HG03442 (cell line): ENCODE results near the gene KIFAP3.
"Not testable (repeated sequence)": the region's sequence is repeated elsewhere in the genome, so short reads cannot be mapped to it uniquely, and the experiment has no call there.

ENCODE experiments used
- ATAC-seq: cut with Tn5 transposase; IDR thresholded peaks from one replicate; pipeline ENCODE4 v1.9.1; 2021; ENCODE audit warnings: mild to moderate bottlenecking, moderate library complexity; ENCODE audit not compliant: unreplicated experiment

The KIFAP3 gene

DNA sequence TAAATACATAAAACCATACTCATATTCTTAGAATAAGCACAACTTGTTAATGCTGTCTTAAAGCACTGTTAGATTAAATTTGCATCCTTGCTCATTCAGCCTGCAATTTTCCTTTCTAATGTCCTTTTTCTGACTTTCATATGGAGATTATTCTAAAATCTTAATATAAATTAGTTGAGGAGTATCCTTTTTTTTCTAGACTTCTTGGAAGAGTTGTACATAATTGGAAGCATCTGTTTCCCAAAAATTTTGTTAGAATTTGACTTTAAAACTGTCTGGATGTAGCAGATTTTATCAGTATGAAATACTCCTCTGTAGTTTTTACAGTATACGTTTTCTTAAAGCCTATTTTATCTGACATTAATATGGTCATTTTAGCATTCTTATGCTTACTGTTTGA is 9.7 kb downstream of the KIFAP3 start:
- ATAC-seq, result no peak

GRCh38 chr1:170063109-170063826 is 11.2 kb downstream of the KIFAP3 start:
- ATAC-seq, result no peak

- not testable (repeated sequence) for ATAC-seq
These were observed 12.8 kb downstream of the KIFAP3 start for GRCh38 chr1:170061676-170062075.

DNA sequence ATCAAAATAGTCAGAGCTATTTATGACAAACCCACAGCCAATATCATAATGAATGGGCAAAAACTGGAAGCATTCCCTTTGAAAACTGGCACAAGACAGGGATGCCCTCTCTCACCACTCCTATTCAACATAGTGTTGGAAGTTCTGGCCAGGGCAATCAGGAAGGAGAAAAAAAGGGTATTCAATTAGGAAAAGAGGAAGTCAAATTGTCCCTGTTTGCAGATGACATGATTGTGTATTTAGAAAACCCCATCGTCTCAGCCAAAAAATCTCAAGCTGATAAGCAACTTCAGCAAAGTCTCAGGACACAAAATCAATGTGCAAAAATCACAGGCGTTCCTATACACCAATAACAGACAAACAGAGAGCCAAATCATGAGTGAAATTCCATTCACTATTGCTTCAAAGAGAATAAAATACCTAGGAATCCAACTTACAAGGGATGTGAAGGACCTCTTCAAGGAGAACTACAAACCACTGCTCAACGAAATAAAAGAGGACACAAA is 14.4 kb downstream of the KIFAP3 start:
- ATAC-seq, result not testable (repeated sequence)

DNA sequence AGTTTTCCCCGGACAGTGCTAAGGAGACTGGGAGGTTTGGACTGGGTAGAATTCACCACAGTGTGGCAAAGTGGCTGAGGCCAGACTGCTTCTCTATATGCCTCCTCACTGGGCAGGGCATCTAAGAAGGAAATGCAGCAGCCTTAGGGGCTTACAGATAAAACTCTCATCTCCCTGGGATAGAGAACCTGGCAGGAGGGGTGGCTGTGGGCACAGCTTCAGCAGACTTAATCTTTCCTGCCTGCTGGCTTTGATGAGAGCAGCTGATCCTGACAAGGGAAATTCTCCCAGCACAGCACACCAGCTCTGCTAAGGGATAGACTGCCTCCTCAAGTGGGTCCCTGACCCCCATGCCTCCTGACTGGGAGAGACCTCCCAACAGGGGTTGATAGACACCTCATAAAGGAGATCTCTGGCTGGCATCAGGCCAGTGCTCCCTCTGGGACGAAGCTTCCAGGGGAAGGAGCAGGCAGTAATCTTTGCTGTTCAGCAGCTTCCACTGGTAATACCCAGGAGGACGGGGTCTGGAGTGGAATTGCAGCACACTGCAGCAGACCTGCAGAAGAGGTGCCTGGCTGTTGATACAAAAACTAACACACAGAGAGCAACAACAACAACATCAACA is 25.2 kb downstream of the KIFAP3 start:
- ATAC-seq, result no peak

GRCh38 chr1:170048515-170048914 is 26.0 kb downstream of the KIFAP3 start:
- no peak for ATAC-seq

DNA sequence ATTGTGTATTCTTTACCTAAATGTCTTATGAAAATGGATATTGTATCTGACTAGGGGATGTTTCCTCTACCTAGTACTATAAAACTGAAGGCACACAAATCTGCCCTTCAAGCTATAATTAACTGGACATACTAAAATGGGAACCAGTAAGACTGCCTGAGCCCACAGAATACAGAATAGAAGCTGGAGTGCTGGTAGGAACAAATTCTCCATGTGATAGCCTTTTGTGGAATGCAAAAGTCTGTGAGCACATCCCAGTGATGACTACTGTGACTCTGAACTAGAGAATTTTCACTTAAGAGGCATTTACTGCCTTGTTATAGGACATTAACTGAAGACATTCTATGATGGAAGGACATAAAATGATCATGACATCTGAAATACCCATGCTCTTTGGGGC is 30.3 kb downstream of the KIFAP3 start:
- no peak for ATAC-seq

- no peak for ATAC-seq
These were observed 32.9 kb downstream of the KIFAP3 start for GRCh38 chr1:170041423-170042192.

DNA sequence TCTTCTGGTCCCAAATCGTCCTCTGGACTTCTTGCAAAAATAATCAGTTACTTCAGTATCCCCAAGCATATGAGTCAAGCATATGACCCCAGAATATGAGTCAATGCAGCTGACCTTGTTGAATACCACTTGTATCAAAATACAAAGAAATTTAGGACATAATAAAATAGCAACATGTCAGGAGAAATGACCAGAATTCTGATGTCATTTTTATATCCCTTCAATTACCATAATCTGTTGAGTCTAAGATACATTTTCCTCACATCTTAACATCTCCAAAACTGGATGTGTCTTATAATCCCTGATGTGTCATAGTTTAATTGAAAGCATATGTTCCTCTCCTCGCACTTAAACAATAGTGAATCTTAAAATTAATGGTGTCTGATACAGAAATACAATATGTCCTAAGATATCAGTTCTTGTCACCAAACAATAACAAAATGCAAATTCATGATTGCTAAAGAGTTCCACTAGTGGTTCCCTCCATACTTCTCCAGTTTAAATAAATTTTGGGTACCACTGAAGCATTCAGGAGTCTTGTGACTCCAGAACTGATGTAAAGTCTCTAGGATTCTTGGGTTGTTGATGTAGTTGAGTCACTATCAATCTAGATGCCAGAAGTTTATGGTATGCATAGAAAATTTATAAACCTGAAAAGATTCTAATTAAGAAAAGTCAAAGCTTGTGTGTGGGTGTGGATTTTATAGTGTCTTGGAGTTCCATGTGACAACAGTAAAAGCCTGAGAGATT is 41.8 kb downstream of the KIFAP3 start:
- ATAC-seq, result no peak

GRCh38 chr1:170030212-170030611 is 44.3 kb downstream of the KIFAP3 start:
- ATAC-seq, result no peak

DNA sequence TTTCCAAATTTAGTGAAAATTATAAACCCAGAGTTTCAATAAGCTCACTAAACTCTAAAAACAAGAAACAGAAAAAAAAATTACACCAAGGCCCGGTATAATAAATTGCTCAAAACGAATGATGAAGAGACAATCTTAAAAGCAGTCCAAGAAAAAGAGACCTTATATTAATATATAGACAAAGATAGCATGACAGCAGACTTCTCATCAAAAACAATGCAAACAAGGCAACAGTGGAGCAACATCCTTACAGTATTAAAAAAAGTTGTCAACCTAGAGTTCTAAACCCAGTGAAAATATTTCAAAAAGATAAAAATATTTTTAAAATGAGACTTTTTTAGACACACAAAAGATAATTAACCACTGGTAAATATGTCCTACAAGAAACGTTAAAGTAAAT is 46.7 kb downstream of the KIFAP3 start:
- ATAC-seq, result no peak

DNA sequence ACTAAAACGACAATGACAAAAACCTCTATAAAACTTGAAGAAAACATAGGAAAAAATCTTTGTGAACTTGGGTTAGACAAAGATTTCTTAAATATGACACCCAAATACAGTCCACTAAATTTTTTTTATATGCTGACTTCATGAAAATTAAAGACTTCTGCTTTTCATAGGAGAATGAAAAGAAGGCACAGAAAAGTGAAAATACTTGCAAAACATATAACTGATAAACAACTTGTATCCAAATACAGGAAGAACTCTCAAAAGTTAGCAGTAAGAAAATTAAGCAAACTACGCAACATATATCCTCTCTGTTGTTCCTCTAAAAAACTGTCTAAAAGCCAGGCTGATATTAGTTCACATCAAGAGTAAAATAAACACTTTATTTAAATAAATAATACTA is 53.6 kb downstream of the KIFAP3 start:
- ATAC-seq, result no peak

GRCh38 chr1:170017478-170017877 is 57.0 kb downstream of the KIFAP3 start:
- no peak for ATAC-seq

DNA sequence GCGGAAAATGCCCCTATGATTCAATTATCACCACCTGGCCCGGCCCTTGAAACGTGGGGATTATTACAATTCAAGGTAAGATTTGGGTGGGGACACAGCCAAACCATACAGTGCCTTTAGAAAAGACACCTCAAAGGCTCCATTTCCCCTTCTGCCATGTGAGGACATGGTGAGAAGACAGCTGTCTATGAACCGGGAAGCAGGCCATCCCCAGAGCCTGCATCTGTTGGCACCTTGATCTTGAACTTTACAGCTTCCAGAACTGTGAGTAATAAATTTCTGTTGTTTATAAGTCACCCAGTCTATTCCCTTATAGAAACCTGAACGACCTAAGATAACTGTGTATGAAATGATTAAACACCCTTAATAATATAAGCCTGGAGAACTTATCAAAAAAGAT is 61.6 kb downstream of the KIFAP3 start:
- ATAC-seq, result no peak

DNA sequence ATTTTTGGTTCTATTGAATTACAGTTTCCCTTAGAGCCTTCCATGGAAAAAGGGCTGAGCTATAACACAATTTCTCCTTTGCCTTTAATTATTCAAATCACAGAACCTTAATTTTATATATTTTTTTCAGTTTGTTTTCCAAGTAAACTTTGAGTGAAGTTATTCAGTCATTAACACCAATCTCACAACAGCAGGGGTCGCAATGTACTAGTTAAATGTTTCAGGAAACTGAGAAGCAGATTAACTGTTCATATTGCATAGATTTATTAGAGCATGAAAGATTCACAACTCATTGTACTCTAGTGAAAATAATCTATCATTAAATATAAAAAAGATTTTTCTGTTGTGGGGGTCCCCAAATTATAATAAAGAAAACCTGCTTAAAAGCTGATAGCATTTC is 64.1 kb downstream of the KIFAP3 start:
- ATAC-seq, result no peak

- no peak for ATAC-seq
These were observed 64.9 kb downstream of the KIFAP3 start for GRCh38 chr1:170009551-170009950.

DNA sequence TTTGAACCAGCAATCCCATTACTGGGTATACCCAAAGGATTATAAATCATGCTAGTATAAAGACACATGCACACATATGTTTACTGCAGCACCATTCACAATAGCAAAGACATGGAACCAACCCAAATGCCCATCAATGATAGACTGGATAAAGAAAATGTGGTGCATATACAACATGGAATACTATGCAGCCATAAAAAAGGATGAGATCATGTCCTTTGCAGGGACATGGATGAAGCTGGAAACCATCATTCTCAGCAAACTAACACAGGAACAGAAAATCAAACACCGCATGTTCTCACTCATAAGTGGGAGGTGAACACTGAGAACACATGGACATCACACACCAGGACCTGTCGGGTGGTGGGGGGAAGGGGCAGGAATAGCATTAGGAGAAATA is 65.8 kb downstream of the KIFAP3 start:
- not testable (repeated sequence) for ATAC-seq

DNA sequence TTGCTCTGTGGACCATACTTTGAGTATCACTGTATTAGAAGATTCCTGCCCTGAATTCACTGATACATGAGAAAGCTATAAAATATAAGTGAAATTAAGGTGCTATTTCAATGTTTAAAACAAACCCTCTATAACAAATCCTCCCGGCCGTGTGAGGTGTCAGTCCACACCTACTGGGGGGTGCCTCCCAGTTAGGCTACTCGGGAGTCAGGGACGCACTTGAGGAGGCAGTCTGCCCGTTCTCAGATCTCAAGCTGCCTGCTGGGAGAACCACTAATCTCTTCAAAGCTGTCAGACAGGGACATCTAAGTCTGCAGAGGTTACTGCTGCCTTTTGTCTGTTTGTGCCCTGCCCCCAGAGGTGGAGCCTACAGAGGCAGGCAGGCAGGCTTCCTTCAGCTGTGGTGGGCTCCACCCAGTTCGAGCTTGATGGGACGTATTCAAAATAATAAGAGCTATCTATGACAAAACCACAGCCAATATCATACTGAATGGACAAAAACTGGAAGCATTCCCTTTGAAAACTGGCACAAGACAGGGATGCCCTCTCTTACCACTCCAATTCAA is 71.1 kb downstream of the KIFAP3 start:
- not testable (repeated sequence) for ATAC-seq

GRCh38 chr1:170001266-170001665 is 73.2 kb downstream of the KIFAP3 start:
- ATAC-seq, result no peak

DNA sequence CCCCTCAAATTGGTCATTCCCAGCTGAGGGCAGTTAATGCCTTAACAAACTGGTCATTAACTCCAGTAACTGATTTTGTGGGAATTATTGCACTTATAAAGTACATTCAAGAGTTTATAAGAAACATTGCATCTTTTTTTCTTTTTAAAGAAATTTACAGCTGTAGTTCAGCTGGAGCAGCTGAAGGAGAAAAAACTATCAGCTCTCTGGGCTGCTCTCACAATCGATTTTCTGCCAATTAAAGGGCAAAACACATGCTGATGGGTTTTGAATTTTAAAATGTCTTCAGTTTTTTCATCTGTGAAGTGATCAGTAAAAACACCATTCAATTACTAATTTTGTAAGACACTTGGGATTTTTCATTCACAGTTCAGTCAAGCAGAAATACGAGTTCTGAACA is 74.7 kb downstream of the KIFAP3 start:
- ATAC-seq, result no peak

GRCh38 chr1:169999331-169999741 is 75.2 kb downstream of the KIFAP3 start:
- no peak for ATAC-seq
